CD4-positive, alpha-beta T cell treated with Interleukin-1 beta for 1 hour (primary cell): ENCODE data around the gene IFNL2.
A peak's percentile ranks its signal among the peaks of the same experiment; 100 is the strongest.
"Not testable (repeated sequence)": the region's sequence is repeated elsewhere in the genome, so short reads cannot be mapped to it uniquely, and the experiment has no call there.

Experiments
- DNase-seq, 2 donors: peaks; one replicate each; pipeline ENCODE4 v3.0.0-alpha.2; 2020 to 2022

Gene IFNL2

GRCh38 chr19:39297931-39298634 is 29.9 kb downstream of the IFNL2 start:
- peak; percentile 61 to 70 for DNase-seq

GRCh38 chr19:39299404-39299803 is 31.2 kb downstream of the IFNL2 start:
- DNase-seq: peak in 1 of 2 donors; percentile 23

DNA sequence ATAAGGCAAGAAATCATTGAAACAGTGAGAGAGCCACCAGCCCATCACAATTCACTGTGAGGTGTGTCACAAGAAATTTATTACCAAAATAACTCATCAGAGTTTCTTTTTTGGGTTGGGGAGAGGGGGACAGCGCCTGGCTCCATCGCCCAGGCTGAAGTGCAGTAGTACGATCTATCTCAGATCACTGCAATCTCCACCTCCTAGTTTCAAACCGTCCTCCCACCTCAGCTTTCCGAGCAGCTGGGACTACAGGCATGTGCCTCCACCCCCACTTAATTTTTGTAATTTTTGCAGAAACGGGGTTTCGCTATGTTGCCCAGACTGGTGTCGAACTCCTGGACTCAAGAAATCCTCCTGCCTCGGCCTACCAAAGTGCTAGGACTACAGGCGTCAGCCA is 31.6 kb downstream of the IFNL2 start:
- no peak for DNase-seq

GRCh38 chr19:39301021-39301420 is 32.8 kb downstream of the IFNL2 start:
- DNase-seq: no peak

GRCh38 chr19:39301562-39301961 is 33.4 kb downstream of the IFNL2 start:
- DNase-seq: no peak

GRCh38 chr19:39303373-39304184 is 35.4 kb downstream of the IFNL2 start:
- DNase-seq: no peak

- no peak for DNase-seq
Measured at GRCh38 chr19:39304185-39304513, 36.0 kb downstream of the IFNL2 start.

- DNase-seq: no peak
Measured at GRCh38 chr19:39304701-39305571, 36.7 kb downstream of the IFNL2 start.

GRCh38 chr19:39306075-39306474 is 37.9 kb downstream of the IFNL2 start:
- DNase-seq: no peak

GRCh38 chr19:39307046-39307821 is 39.0 kb downstream of the IFNL2 start:
- DNase-seq: no peak

GRCh38 chr19:39307822-39308530 is 39.8 kb downstream of the IFNL2 start:
- no peak for DNase-seq

DNA sequence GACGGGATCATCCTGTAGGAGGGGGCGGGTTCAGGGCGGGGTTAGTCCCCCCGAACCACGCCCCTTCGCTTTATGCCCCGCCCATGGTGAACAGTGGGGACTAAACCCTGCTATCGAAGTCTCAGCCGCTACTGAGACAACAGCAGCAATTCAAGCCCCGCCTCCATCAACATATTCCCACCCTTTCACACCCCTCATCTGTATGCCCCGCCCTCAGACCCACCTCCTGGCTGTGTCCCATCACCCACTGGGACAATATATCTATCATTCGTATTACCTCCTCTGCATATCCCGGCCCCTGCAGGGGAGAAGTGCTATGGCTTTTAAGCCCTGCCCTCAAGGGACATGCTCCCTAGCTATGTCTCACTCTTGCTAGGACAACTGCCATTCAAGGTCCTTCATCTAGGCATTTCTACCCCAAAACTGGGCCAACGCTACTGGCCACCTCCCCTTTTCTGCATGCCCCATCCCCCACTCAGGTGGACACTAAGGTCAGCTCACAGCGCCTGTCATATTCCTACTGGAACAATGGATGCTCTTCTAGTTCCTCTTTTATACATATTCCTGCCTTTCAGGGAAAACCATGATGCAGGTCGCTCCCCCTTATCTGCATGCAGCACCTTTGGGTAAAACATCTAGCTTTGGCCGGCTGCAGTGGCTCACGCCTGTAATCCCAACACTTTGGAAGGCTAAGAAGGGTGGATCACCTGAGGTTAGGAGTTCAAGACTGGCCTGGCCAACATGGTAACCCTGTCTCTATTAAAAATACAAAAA is 40.5 kb downstream of the IFNL2 start:
- no peak for DNase-seq

DNA sequence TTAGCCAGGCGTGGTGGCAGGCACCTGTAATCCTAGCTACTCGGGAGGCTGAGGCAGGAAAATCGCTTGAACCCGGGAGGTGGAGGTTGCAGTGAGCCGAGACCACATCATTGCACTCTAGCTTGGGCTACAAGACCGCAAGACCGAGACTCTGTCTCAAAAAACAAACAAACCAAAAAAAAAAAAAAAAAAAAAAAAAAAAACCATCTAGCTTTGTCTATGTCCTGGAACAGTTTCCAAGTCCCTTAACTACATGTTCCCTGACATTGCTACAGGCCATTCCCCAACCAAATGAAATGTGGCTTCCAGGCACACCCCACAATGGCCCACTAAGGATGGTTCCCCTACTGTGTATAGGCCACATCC is 41.1 kb downstream of the IFNL2 start:
- DNase-seq: not testable (repeated sequence)

GRCh38 chr19:39310558-39311311 is 42.5 kb downstream of the IFNL2 start:
- DNase-seq: no peak

DNA sequence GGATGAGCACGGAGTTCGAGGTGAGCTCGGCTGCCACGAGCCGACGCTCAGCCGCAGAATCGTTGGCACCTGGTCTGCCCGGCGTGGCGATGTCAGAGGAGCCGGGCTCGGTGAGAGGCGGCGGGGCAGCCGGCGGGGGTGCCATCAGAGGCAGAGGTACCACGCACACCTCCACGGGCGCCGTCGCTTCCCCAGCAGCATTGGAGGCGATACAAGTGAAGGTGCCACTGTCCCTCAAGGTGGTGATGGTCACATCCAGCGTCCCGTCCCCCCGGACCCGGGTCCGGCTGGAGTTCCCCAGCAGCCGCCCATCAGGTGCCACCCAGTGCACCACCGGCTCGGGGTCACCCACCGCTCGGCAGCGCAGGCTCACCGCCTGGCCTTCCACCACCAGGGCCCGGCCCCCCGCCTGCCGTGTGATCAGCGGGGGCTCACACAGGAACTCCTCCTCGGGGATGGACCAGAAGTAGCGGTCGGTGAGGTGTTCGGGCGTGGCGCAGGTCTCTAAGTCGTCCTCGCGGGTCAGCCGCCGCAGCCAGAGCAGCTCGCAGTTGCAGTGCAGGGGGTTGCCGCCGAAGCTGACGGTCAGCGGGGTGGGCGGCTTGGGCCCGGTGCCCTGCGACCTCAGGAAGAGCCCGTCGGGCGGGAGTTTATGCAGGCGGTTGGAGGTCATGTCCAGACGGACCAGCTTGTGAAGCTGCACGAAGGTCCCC is 46.0 kb downstream of the IFNL2 start:
- DNase-seq: no peak

- no peak for DNase-seq
Measured at GRCh38 chr19:39315933-39316332, 47.7 kb downstream of the IFNL2 start.

DNA sequence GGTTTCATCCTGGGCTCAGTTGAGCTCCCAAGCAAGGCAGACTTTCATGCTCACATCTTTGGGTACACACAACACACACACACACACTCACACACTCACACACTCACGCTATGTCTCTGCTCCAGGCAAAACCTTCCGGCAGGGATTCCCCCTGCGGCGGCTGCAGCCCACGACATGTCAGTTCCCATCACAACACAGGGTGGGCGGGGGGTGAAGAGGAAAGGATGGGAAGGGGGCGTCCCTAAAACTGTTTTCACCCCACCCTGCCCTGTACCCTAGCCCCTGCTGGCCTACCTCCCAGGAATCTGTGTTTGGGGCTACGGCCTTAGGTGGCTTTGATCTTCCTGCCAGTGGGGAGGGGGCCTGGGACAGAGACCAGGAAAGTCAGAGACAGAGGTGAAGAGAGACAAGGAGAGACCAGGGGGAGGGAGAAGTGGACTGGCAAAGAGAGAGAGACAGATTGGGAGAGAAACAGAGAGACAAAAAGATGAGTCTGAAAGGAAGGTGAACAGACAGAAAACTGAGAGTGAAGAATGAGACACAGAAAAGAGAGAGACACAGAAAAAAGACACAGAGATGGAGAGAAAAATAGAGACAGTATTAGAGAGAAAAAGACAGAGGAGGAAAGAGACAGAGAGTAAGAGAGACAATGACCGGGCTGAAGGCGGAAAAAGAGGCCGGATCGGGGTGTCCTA is 48.6 kb downstream of the IFNL2 start:
- DNase-seq: no peak

- no peak for DNase-seq
Measured at GRCh38 chr19:39317476-39317875, 49.3 kb downstream of the IFNL2 start.

DNA sequence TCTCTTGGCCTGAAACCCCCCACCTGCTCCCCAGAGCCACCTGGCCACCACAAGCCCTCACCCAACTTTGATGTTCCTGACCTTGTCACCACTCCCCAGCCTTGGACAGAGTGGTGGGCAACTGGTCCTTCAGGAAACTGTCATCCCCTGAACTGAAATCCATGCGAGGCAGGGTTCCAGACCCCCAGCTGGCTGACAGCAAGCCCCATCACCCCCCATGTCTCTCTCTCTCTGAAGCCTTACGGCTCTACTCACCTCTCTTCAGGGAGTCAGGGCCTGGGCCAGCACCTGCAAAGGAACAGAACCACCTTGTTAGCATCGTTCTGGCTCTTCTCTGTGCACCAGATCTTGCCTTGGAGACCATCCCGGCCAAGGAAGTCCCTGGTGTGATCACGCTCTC is 49.9 kb downstream of the IFNL2 start:
- no peak for DNase-seq
